Fibroblast of pulmonary artery (primary cell): ENCODE results near the gene THAP5.

Source experiments
- DNase-seq: peaks from one replicate; pipeline ENCODE4 v3.0.0-alpha.2; 2010; ENCODE audit warnings: low read depth
- H3K4me3 ChIP-seq: replicated peaks from 2 replicates; pipeline ENCODE4 v1.5.1; 2011; ENCODE audit warnings: low read depth, mild to moderate bottlenecking, control low read depth, low read length, moderate library complexity
- TF ChIP-seq, protein P1 (sequence below): IDR thresholded peaks from 2 replicates; pipeline ENCODE4 v1.5.1; 2011; ENCODE audit warnings: mild to moderate bottlenecking, control low read depth, low read length, inconsistent platforms; ENCODE audit errors: missing control alignments

Gene THAP5

DNA sequence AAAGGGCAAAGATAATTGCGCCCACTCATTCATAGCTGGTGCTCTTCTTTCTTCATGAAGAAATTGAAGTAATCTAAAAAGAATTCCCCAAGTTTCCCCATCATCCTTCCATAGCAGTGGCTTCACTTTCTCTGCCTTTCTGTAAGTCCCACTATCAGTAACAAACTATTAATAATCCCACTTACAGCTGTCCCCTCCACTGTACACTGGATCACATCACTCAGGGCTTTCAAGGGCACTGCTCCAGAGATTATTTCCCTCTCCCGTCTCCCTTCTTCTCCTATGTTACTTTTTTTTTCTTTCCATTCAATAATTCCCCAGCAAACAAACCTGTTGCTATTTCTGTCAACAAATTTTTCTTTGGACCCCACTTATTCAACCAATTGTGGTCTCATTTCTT is 16.3 kb upstream of the THAP5 start:
- DNase-seq: no peak
- TF ChIP-seq, protein P1, sequence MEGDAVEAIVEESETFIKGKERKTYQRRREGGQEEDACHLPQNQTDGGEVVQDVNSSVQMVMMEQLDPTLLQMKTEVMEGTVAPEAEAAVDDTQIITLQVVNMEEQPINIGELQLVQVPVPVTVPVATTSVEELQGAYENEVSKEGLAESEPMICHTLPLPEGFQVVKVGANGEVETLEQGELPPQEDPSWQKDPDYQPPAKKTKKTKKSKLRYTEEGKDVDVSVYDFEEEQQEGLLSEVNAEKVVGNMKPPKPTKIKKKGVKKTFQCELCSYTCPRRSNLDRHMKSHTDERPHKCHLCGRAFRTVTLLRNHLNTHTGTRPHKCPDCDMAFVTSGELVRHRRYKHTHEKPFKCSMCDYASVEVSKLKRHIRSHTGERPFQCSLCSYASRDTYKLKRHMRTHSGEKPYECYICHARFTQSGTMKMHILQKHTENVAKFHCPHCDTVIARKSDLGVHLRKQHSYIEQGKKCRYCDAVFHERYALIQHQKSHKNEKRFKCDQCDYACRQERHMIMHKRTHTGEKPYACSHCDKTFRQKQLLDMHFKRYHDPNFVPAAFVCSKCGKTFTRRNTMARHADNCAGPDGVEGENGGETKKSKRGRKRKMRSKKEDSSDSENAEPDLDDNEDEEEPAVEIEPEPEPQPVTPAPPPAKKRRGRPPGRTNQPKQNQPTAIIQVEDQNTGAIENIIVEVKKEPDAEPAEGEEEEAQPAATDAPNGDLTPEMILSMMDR: no peak
- no peak overlapping the region for H3K4me3 ChIP-seq

DNA sequence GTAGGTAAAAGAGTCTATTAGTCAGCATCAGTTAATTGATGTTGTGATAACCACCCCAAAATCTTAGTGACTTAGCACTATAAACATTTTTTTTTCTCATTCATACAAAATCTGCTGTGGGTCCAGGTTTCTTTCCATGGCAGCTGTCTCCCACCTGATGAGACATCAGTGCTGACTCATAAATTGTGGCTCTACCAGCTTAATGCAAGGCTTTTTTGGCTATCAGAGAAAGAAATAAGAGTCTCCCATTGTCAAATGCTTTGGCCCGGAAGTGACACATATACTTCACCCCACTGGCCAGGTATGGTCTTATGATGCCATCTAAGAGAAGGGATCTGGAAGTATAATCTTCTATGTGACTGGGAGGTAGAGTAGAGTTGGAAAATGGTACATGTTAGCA is 14.7 kb upstream of the THAP5 start:
- TF ChIP-seq, protein P1: no peak
- H3K4me3 ChIP-seq: no peak overlapping the region
- no peak for DNase-seq

DNA sequence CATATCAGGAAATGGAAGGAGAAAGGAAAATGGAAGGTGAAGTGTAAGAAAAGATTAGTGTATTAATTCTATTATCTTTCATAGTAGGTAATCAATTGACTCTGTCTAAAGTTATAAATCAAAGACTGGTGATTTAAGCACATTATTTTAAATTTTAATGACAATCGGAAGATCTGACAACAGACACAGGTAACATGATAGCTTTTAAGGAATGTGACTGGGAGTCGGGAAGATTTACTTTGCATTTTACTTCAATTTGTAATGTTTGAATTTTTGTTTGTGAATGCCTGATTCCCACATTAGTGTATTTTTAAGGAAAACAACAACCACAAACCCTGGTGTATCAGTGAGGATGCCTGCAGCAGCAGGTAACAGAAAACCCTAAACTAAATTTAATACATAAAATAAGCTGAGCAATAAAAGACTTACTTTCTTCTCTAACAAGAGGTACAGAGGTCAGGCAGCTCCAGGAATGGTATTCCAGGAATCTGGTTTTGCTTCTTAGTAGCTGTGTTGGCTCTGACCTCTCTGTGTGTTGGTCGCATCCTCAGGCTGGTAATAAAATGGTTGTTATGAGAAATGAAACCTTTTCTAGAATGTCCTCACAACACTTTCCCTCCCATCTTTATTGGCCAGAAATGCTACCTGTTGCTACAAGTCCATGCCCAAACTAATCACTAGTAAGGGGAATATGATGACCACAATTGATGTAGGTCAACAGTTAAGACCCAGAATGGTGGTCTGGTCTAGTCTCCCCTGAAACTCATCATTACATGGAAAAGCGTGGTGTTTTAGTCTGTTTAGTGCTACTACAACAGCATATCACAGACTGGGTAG is 12.4 kb upstream of the THAP5 start:
- no peak overlapping the region for H3K4me3 ChIP-seq
- TF ChIP-seq, protein P1: no peak
- DNase-seq: peak; percentile 17

DNA sequence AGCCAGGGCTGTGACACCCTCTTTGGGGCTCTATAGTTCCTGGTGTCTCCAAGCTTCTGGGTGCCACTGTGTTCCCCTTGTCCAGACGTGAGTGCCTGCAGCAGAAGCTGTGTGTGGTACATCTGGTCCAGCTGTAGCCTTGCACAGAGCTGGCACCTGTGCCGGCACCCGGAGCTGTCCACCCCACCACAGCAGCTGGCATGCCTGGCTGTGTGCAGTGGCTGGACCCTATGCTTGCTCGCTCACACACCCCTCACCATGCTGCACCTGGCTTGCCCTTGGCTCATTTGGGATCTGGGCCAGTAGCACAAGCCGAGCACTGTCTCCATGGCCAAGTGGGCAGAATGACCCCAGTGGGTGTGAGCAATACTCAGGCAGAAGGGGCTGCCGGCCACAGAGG is 10.8 kb upstream of the THAP5 start:
- no peak overlapping the region for H3K4me3 ChIP-seq
- TF ChIP-seq, protein P1: no peak
- DNase-seq: no peak

DNA sequence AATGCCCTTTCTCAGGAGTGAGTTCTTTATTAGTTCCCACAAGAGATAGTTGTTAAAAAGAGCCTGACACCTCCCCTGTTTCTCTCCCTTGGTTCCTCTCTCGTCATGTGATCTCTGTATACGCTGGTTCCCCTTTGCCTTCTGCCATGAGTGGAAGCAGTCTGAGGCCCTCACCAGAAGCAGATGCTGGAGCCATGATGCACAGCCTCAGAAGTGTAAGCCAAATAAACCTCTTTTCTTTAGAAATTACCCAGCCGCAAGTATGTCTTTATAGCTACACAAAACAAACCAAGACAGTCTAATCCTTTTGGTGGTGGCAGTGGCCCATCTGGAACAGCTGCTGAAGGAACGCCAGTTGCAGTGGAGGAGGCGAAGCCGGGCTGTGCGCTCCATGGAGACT is 9.4 kb upstream of the THAP5 start:
- TF ChIP-seq, protein P1: no peak
- no peak for DNase-seq
- no peak overlapping the region for H3K4me3 ChIP-seq

DNA sequence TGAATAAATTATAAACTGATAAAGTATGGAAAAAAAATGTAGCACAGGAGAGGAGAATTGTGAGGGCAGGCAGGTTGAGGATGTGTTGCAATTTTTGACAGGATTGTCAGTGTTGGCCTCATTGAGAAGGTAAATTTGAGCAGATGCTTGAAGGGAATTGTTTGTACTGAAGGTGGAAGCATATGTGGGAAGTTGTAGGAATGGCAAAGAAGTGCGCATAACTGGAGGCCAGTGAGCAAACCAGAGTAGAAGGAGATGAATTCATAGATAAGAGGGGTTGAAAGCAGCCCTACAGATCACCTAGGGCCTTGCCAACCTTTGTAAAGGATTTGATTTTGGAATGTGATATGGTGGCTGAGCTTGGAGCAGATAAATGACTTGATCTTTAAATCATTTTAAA is 6.6 kb upstream of the THAP5 start:
- TF ChIP-seq, protein P1: no peak
- no peak overlapping the region for H3K4me3 ChIP-seq
- no peak for DNase-seq

DNA sequence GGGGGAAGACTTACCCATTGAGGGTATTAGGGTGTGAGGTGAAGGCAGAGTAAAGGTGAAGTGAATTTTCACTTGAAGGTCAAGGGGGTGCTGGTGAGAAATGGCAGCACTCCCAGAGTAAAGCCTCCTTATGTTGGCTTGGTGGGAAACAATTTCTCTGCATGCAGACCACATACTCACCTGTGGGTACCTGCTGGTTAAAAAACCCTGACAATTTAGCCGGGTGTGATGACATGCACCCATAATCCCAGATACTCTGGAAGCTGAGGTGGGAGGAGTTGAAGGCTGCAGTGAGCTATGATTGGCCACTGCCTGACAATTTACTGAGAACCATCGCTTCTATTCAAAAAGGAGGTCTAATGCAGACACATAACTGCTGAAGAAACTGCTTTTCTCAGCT is 5.7 kb upstream of the THAP5 start:
- TF ChIP-seq, protein P1: no peak
- H3K4me3 ChIP-seq: no peak overlapping the region
- no peak for DNase-seq
